ENCODE results near the gene ERLEC1. TPM values are rescaled to one million over a fixed set of nuclear protein-coding genes. Genes with fewer than 3 reads are reported as not detected.

The ERLEC1 gene
- total and polyA plus RNA-seq, 7 donors: 23.8 to 49.6 (median 27.1) TPM

DNA sequence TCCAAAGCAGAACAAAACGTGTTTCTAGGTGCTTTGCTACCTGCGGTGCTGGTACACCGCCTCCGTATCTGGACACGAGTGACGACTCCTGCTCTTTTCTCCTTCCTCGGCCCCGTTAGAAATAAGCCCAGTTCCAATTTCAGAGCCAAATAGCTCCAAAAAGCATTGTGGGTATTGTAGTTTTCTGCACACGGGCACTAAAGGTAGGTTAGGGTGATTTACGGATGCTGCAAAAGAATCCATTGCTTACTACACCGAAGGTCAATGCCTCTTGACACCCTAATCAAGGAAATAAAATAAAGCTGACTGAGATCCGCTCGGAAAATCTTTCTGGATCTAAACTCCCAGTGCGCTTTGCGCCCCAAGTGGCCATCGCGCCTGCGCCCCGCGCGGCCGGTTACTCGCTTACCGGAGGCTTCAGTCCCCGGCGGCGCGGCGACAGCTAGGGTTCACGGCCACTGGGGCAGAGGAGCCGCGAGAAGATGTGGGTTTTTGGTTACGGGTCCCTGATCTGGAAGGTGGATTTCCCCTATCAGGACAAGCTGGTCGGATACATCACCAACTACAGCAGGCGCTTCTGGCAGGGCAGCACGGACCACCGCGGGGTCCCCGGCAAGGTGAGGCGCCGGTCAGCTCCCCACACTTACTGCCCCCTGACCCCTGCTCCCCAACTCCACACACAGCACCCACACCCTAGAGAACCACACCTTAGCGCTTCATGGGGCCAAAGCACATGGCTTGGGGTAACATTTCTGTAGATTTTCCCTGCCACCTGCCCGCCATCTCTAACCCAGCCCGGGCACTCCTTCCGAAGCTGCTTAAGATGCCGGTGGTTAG is 19.2 kb upstream of the ERLEC1 start, which contains the start of gene CHAC2:
CHAC2 (plus strand) TSS at position 400 of the 837 bp plus-strand sequence; CDS start at position 483, 83 bp downstream.
- peak; percentile 95 to 99 (median 96) for ATAC-seq
- Histone ChIP-seq H3K27me3 (ENCODE audit: insufficient read depth in 3 of 3, low read length in 2 of 3) (no peaks in the 10 kb centered on the region), H3K9me3 (no peaks in the 10 kb centered on the region), H3K36me3 (ENCODE audit: insufficient read depth in 1 of 2, low read depth in 1 of 2) (peaks cover 0 to 19% of the 10 kb centered on the region in 2 donors), H3K27ac (peak within 1 kb of the TSS; percentile 89), H3K4me3 (peak within 1 kb of the TSS; percentile 87), H3K4me1 (peaks cover 20% of the 10 kb centered on the region)
- TF ChIP-seq, protein P1, sequence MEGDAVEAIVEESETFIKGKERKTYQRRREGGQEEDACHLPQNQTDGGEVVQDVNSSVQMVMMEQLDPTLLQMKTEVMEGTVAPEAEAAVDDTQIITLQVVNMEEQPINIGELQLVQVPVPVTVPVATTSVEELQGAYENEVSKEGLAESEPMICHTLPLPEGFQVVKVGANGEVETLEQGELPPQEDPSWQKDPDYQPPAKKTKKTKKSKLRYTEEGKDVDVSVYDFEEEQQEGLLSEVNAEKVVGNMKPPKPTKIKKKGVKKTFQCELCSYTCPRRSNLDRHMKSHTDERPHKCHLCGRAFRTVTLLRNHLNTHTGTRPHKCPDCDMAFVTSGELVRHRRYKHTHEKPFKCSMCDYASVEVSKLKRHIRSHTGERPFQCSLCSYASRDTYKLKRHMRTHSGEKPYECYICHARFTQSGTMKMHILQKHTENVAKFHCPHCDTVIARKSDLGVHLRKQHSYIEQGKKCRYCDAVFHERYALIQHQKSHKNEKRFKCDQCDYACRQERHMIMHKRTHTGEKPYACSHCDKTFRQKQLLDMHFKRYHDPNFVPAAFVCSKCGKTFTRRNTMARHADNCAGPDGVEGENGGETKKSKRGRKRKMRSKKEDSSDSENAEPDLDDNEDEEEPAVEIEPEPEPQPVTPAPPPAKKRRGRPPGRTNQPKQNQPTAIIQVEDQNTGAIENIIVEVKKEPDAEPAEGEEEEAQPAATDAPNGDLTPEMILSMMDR (IDR thresholded peaks at IDR 0.05): peak; percentile 49
- peak; percentile 89 to 94 for DNase-seq
- 0% methylated on average over 46 of the region's 46 CpGs for WGBS, 3 donors
- intact Hi-C loops (cut with DNase I): no loop called here

DNA sequence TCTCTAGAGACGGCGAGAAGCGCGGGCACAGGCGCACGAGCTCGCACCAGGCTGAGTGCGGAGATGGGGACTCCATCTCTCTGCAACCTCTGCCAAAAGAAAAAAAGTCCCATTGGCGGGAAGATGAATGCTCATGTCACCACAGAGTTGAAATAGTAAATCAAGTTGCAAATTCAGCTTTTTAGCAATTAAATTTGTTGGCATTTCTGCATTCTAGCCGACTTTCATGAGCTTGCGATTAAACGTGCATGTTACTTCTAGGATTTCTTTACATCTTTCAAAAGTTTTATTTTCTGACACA is 18.7 kb upstream of the ERLEC1 start:
- peak overlapping the region; percentile 89 for H3K27ac ChIP-seq
- intact Hi-C loops (cut with DNase I): no loop called here
- ATAC-seq (no peak), DNase-seq (no peak)
- 1 to 2% (median 1%) methylated on average over 12 of the region's 12 CpGs for WGBS, 3 donors
- peaks cover 20% of the 10 kb centered on the region for H3K4me1 ChIP-seq
- peak overlapping the region; percentile 87 for H3K4me3 ChIP-seq
- TF ChIP-seq, protein P1 (IDR thresholded peaks at IDR 0.05): no peak
- H3K9me3 ChIP-seq: no peaks in the 10 kb centered on the region
- peaks cover 0 to 15% of the 10 kb centered on the region in 2 donors for H3K36me3 ChIP-seq (ENCODE audit: insufficient read depth in 1 of 2, low read depth in 1 of 2)
- H3K27me3 ChIP-seq (ENCODE audit: insufficient read depth in 3 of 3, low read length in 2 of 3): no peaks in the 10 kb centered on the region

DNA sequence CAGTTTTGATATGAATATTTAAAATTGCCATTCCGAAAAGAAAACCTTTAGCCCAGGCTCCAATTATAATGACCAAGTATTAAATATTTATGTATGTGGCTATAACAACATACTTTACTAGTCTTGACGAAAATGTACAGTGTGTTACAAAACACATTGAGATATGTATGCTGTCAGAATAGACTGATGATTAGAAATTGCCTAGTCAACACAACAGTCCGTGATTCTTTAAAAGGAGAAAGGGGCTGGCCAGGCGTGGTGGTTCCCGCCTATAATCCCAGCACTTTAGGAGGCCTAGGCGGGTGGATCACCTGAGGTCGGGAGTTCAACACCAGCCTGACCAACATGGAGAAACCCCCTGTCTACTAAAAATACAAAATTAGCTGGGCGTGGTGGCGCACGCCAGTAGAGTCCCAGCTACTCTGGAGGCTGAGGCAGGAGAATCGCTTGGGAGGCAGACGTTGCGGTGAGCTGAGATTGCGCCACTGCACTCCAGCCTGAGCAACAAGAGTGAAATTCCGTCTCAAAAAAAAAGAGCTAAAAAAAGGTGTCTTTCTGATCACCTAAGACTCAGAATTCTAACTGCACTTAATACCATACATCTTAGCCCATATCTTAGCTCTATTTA is 17.4 kb upstream of the ERLEC1 start:
- TF ChIP-seq, protein P1 (IDR thresholded peaks at IDR 0.05): no peak
- Histone ChIP-seq H3K27ac (no peak overlapping the region), H3K9me3 (no peaks in the 10 kb centered on the region), H3K4me3 (no peak overlapping the region), H3K36me3 (ENCODE audit: insufficient read depth in 1 of 2, low read depth in 1 of 2) (peaks cover 0 to 16% of the 10 kb centered on the region in 2 donors), H3K4me1 (peaks cover 20% of the 10 kb centered on the region), H3K27me3 (ENCODE audit: insufficient read depth in 3 of 3, low read length in 2 of 3) (no peaks in the 10 kb centered on the region)
- intact Hi-C loops (cut with DNase I): no loop called here
- 93 to 95% (median 95%) methylated on average over 15 of the region's 15 CpGs for WGBS, 3 donors
- DNase-seq: no peak
- no peak for ATAC-seq

DNA sequence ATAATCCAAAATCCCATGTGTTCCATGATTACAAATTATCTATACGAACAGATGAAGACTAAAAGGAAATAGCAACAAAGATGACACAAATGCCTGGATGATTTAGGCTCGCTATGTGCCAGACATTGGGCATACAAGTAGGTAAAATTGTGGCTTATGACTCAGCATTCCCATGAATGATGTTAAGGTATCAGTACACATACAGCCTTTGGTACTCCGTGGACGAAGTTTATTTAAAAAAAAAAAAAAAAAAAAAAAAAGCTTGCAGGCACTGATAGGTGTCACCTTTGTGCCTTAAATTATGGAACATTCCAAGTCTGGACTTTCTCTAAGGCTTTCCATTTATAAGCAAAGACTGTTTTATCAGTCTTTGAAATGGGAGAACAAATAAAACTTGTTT is 16.6 kb upstream of the ERLEC1 start:
- Histone ChIP-seq H3K4me1 (peaks cover 20% of the 10 kb centered on the region), H3K27ac (no peak overlapping the region), H3K27me3 (ENCODE audit: insufficient read depth in 3 of 3, low read length in 2 of 3) (no peaks in the 10 kb centered on the region), H3K9me3 (no peaks in the 10 kb centered on the region), H3K4me3 (no peak overlapping the region), H3K36me3 (ENCODE audit: insufficient read depth in 1 of 2, low read depth in 1 of 2) (peaks cover 0 to 19% of the 10 kb centered on the region in 2 donors)
- TF ChIP-seq, protein P1 (IDR thresholded peaks at IDR 0.05): no peak
- intact Hi-C loops (cut with DNase I): no loop called here
- 80 to 83% (median 83%) methylated on average over 4 of the region's 4 CpGs for WGBS, 3 donors
- ATAC-seq (no peak), DNase-seq (no peak)

Measured in psoas muscle (tissue), 8 donors.